ENCODE measurements around the gene ZCCHC24.

DNA sequence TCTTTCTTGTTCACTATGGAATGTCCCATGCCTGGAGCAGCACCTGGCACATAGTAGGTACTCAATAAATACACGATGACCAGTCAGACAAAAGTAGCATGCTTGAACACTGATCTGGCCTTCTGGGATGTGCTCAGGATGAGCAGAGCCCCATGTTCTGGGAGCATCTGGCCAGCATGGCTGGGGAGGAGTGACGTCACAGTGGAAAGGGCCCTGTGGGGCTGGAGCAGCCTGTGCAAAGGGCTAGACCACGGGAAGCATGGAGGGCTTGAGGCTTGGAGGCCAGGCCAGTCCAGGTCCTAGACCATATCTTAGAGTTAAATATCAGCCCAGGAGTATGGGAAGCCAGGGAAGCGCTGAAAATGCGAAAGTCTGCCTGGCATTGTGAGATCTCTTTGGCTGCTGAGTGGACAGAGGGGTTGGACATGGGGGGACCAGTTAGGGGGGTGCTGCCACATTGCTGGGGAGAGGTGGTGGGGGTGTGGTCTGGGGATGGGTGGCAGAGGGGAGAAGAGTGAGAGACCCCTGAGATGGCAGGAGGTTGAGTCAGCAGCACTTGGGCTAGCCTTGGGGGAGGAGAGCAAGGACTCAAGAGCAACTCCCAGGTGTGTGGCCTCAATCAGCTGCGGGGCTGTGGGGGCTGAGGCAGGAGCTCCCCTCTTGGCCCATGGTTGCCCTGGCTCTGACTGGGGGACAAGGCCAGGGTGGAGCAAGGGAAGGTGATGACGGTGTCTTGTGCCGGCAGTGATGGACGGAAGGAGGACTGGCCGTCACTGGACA lies 34.9 kb downstream of the ZCCHC24 start:
- TF ChIP-seq, protein P1, sequence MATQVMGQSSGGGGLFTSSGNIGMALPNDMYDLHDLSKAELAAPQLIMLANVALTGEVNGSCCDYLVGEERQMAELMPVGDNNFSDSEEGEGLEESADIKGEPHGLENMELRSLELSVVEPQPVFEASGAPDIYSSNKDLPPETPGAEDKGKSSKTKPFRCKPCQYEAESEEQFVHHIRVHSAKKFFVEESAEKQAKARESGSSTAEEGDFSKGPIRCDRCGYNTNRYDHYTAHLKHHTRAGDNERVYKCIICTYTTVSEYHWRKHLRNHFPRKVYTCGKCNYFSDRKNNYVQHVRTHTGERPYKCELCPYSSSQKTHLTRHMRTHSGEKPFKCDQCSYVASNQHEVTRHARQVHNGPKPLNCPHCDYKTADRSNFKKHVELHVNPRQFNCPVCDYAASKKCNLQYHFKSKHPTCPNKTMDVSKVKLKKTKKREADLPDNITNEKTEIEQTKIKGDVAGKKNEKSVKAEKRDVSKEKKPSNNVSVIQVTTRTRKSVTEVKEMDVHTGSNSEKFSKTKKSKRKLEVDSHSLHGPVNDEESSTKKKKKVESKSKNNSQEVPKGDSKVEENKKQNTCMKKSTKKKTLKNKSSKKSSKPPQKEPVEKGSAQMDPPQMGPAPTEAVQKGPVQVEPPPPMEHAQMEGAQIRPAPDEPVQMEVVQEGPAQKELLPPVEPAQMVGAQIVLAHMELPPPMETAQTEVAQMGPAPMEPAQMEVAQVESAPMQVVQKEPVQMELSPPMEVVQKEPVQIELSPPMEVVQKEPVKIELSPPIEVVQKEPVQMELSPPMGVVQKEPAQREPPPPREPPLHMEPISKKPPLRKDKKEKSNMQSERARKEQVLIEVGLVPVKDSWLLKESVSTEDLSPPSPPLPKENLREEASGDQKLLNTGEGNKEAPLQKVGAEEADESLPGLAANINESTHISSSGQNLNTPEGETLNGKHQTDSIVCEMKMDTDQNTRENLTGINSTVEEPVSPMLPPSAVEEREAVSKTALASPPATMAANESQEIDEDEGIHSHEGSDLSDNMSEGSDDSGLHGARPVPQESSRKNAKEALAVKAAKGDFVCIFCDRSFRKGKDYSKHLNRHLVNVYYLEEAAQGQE (IDR thresholded peaks at IDR 0.05; ENCODE audit: low read depth, low read length) = no peak
- TF ChIP-seq, protein P2, sequence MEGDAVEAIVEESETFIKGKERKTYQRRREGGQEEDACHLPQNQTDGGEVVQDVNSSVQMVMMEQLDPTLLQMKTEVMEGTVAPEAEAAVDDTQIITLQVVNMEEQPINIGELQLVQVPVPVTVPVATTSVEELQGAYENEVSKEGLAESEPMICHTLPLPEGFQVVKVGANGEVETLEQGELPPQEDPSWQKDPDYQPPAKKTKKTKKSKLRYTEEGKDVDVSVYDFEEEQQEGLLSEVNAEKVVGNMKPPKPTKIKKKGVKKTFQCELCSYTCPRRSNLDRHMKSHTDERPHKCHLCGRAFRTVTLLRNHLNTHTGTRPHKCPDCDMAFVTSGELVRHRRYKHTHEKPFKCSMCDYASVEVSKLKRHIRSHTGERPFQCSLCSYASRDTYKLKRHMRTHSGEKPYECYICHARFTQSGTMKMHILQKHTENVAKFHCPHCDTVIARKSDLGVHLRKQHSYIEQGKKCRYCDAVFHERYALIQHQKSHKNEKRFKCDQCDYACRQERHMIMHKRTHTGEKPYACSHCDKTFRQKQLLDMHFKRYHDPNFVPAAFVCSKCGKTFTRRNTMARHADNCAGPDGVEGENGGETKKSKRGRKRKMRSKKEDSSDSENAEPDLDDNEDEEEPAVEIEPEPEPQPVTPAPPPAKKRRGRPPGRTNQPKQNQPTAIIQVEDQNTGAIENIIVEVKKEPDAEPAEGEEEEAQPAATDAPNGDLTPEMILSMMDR (IDR thresholded peaks at IDR 0.05) = no peak
- TF ChIP-seq JUND (IDR thresholded peaks at IDR 0.05) (no peak), POLR2AphosphoS5 (IDR thresholded peaks at IDR 0.05; ENCODE audit: low read depth, low read length) (no peak), NRF1 (IDR thresholded peaks at IDR 0.05; ENCODE audit: low read depth, low read length) (no peak), SIN3A (IDR thresholded peaks at IDR 0.05; ENCODE audit: borderline replicate concordance, low read depth, low read length) (no peak), TAF1 (IDR thresholded peaks at IDR 0.05; ENCODE audit: borderline replicate concordance, low read depth, low read length) (no peak), RCOR1 (IDR thresholded peaks at IDR 0.05; ENCODE audit: low read length) (no peak), RXRA (IDR thresholded peaks at IDR 0.05; ENCODE audit: borderline replicate concordance, low read depth) (no peak), TEAD4 (IDR thresholded peaks at IDR 0.05; ENCODE audit: borderline replicate concordance, insufficient read depth) (no peak), GABPA (IDR thresholded peaks at IDR 0.05; ENCODE audit: low read depth) (no peak)
- TF ChIP-seq, protein P3, sequence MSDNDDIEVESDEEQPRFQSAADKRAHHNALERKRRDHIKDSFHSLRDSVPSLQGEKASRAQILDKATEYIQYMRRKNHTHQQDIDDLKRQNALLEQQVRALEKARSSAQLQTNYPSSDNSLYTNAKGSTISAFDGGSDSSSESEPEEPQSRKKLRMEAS (IDR thresholded peaks at IDR 0.05; ENCODE audit: low read depth) = no peak
- TF ChIP-seq, protein P4, sequence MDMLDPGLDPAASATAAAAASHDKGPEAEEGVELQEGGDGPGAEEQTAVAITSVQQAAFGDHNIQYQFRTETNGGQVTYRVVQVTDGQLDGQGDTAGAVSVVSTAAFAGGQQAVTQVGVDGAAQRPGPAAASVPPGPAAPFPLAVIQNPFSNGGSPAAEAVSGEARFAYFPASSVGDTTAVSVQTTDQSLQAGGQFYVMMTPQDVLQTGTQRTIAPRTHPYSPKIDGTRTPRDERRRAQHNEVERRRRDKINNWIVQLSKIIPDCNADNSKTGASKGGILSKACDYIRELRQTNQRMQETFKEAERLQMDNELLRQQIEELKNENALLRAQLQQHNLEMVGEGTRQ (IDR thresholded peaks at IDR 0.05; ENCODE audit: borderline replicate concordance, low read depth, low read length) = no peak
- TF ChIP-seq, protein P5, sequence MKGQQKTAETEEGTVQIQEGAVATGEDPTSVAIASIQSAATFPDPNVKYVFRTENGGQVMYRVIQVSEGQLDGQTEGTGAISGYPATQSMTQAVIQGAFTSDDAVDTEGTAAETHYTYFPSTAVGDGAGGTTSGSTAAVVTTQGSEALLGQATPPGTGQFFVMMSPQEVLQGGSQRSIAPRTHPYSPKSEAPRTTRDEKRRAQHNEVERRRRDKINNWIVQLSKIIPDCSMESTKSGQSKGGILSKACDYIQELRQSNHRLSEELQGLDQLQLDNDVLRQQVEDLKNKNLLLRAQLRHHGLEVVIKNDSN (IDR thresholded peaks at IDR 0.05; ENCODE audit: borderline replicate concordance, low read depth) = no peak

Measured in SK-N-SH (cell line).